ENCODE results near the gene TMOD1. TPM values are rescaled to one million over a fixed set of nuclear protein-coding genes. Genes with fewer than 3 reads are reported as not detected.
"Not testable (repeated sequence)": the region's sequence is repeated elsewhere in the genome, so short reads cannot be mapped to it uniquely, and the experiment has no call there.

TMOD1 gene
- total RNA-seq, 1 donor from 2014 or later, result 11.4 TPM

GRCh38 chr9:97498846-97499245 lies 2.6 kb upstream of the TMOD1 start:
- not testable (repeated sequence) for DNase-seq (ENCODE audit: low spot score)

GRCh38 chr9:97500263-97500662 lies 1.2 kb upstream of the TMOD1 start:
- no peak for DNase-seq (ENCODE audit: low spot score)

- no peak for DNase-seq (ENCODE audit: low spot score)
These were observed 695 bp upstream of the TMOD1 start for GRCh38 chr9:97500765-97501176.

- DNase-seq (ENCODE audit: low spot score), result no peak
These were observed 431 bp downstream of the TMOD1 start for GRCh38 chr9:97501972-97502221.

- DNase-seq (ENCODE audit: low spot score), result no peak
These were observed 937 bp downstream of the TMOD1 start for GRCh38 chr9:97502222-97502983.

- DNase-seq (ENCODE audit: low spot score), result no peak
These were observed 1.8 kb downstream of the TMOD1 start for GRCh38 chr9:97502984-97503861.

DNA sequence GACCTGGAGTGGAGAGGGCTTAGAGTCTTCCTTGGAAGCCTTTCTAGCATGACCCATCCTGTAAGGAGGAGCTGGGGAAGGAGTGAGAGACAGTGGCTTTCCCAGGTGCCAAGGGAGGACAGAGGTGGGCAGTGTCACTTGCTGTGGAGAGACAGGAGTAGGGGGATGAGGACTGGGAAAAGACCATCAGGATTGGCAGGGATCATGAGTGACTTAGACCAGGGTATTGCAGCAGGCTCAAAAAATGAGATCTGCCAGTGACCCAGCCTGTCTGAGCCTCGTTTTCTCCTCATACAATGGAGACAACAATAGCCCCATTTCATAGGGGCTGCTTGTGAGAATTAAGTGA lies 2.4 kb downstream of the TMOD1 start:
- DNase-seq (ENCODE audit: low spot score), result no peak

GRCh38 chr9:97504381-97505216 lies 3.1 kb downstream of the TMOD1 start:
- DNase-seq (ENCODE audit: low spot score), result no peak

DNA sequence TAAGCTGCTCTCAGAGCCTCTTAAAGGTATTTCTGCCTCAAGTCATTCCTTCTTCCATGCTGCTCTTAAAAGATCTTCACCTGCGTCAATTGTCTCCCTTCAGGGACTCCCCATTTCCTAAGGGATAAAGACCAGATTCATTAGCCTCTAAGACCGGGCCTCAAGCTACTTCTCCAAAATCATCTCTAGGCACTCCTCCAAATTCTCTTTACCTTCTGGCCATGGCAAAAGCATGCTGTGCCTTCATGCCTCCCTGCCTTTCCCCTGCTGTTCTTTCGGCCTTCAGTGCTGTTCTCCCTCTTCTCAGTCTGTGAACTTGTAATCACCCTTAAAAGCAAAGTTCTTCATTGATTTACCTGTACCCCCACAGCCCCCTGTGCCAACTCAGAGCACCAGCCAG lies 4.4 kb downstream of the TMOD1 start:
- no peak for DNase-seq (ENCODE audit: low spot score)

- DNase-seq (ENCODE audit: low spot score), result no peak
These were observed 4.8 kb downstream of the TMOD1 start for GRCh38 chr9:97506306-97506705.

GRCh38 chr9:97506787-97507186 lies 5.3 kb downstream of the TMOD1 start:
- no peak for DNase-seq (ENCODE audit: low spot score)

DNA sequence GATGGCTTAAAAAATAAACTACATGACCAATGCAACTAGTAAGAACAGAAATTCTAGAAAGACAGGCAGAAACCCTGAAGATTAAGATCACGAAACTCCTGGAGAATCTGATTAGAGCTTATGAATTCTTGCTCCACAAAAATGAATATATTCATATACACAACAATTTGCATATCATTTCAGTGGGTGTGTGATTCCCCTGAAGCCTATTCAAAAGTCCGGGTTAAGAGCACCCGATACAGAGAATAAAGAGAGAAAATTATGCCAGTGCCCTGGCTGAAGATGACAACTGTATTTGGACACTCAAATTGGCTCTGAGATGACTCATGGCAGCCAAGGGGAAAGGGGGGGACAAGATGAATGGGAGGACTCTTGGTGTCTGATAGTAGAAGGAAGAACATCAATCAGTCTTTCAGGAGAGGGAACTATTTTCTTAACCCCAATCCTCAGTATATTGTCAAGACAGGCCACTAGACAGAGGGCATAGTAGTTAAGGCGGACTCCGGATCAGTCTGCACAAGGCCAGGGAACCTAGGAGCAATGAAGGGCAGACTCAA lies 6.0 kb downstream of the TMOD1 start:
- no peak for DNase-seq (ENCODE audit: low spot score)

DNA sequence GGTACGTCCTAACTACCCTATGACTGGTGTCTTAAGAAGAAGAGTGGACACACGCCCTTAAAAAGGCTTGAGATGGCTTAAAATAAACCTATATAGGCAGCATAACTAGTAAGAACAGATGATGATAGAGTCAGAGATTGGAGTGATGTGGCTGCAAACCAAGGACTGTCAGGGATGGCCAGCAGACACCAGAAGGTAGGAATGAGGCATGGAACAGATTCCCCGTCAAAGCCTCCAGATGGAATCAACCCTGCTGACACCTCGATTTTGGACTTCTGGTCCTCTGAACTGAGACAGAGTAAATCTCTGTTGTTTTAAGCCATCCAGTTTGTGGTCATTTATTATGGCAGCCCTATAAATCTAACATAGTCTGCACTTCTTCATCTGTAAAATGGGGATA lies 7.4 kb downstream of the TMOD1 start:
- no peak for DNase-seq (ENCODE audit: low spot score)

DNA sequence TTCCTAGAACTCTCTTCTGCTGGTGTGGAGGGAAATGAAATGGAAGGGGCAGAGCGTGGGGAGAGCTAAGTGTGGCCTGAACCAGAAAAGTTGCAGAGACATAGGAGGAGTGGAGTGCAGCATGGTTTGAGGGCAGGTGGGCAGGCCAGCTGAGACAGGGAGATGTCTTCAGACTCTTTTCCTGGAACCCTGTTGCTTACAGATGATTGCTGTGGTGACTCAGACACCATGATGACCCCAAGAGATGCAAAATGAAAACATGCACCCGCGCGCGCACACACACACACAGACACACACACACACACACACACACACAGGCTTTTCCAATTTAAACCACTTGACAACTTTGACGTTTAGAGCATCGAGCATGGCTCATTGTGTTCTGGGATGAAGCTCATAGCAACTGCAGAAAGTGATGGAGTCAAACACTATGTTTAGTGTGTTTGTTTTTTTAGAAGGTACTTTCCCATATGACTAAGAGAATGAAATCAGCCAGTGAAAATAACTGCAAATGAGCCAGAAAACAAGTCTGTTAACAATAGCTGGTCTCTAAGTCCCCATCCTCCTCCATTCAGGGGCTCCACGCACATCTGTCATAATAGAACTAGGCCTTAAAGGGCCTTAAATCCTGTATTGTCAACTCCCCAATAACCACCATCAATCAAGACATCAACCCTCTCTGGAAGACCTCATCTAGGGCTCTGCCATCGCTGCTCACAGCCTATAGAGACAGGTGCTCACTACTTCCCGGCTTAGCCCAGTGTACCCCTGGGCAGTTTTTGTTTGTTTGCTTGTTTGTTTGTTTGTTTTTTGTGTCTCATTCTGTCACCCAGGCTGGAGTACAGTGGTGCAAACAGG lies 9.6 kb downstream of the TMOD1 start:
- DNase-seq (ENCODE audit: low spot score), result no peak

- no peak for DNase-seq (ENCODE audit: low spot score)
These were observed 10.4 kb downstream of the TMOD1 start for GRCh38 chr9:97511655-97512427.

- DNase-seq (ENCODE audit: low spot score), result no peak
These were observed 11.6 kb downstream of the TMOD1 start for GRCh38 chr9:97512966-97513560.

GRCh38 chr9:97514531-97514930 lies 13.1 kb downstream of the TMOD1 start:
- no peak for DNase-seq (ENCODE audit: low spot score)

DNA sequence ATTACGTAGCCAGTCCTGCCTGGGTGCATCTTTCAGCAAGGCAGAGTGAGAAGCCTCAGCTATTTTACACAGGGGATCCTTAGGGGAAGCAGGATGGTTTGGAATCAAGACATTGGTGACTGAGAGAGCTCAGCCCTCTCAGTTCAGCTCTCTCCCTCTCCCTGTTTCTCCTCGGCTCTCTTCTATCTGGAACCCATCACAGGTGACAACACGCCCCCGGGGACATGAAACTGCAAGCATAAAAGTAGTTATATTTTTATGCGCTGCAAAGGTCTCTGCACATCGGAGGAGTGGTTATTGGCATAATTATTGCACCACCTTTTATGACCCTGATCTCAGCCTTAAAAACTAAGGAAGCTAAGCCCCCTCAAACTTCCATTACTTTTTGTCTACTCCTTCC lies 14.2 kb downstream of the TMOD1 start:
- no peak for DNase-seq (ENCODE audit: low spot score)

DNA sequence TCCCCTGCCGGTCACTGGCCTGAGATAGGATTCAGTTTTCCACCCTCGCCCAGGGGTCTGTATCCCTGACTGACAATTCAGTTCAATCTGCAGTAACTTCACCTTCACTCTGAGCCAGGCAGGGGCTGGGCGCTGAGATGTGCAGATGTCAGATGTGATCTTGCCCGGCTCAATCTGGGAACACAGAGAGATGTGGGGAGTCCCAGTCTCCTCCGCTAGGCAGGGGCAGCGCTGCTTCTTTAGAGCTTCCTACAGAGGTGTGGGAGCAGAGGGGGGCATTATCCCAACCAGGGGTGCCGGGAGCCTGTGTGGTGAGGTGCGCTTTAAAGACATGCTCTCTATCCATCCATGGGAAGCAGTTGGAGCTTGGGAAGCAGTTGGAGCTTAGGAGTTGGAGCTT lies 14.6 kb downstream of the TMOD1 start:
- no peak for DNase-seq (ENCODE audit: low spot score)

Measured in mucosa of gallbladder (tissue), 1 donor.